Left cardiac atrium (tissue), 4 donors: ENCODE data around the gene ZFP57. TPM values are rescaled to one million over a fixed set of nuclear protein-coding genes. Genes with fewer than 3 reads are reported as not detected.
"Not testable (repeated sequence)": the region's sequence is repeated elsewhere in the genome, so short reads cannot be mapped to it uniquely, and the experiment has no call there.

Experiments
- ATAC-seq, 2 donors: fragments of 200-7000 bp; cut with Tn5 transposase; one replicate each; pipeline ENCODE4 v1.9.1; 2020; ENCODE audit warnings: mild to moderate bottlenecking in 2 of 2, moderate library complexity in 2 of 2
- DNase-seq: peaks from one replicate; pipeline ENCODE4 v3.0.0-alpha.2; 2020
- intact Hi-C, 2 donors: fragments of 100-400 bp; cut with DNase I; formaldehyde crosslinking; loops; one replicate each; pipeline versions ENCODE4 v1.14.1 to v1.15.1; 2022 to 2023
- total RNA-seq, 2 donors: library from RNA; stranded (reverse); fragmentation: NEBNext Ultra II Directional; extraction: Animal tissue kit (Norgen Biotek cat#: 25700); gene quantifications; one replicate each; pipeline ENCODE4 v1.2.1, GENCODE V29; 2021
- donor health status: DM: no; HTN: yes; CAD: no.
- donor health status: DM: no; HTN: yes; CAD: no; lungs with severe emphysema.
- donor health status: DM: yes; HTN: yes; CAD: no.
- donor health status: Dilated cardiomyopathy.

Gene ZFP57
- total RNA-seq, 2 donors from 2014 or later, result 0.24 to 0.50 TPM

DNA sequence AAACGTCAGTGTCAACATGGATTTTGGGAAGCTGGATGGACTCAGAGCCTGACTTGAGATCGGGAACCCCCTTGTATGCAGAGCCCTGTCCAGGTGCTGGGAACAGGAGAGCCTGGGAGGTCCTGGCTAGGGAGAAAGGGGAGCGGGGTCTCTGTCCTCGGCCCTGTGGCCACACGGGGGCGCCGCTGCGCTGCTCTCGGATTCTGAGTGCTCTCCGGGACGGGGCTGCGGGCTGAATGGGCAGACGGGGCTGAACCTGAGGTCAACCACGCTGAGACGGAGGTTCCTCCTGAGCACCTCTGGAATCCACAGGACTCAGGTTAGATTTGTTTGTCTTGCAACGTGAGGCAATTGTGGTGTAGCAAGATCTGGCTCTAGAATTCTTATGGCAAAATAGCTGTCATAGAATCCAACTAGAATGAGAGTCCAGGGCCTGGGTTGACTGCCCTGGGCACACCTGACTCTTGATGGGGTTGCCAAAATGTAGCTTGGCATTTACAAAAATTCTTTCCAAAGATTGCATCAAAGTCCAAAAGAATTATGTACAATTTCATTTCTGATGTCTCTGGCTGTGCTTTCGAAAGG lies 21.7 kb upstream of the ZFP57 start:
- ATAC-seq, result peak; percentile 72 to 90
- DNase-seq, result peak; percentile 53
- intact Hi-C loops, result loop anchor here (10.0 kb wide), 1 partner anchor 312 kb away; no protein-coding TSS in a partner anchor

DNA sequence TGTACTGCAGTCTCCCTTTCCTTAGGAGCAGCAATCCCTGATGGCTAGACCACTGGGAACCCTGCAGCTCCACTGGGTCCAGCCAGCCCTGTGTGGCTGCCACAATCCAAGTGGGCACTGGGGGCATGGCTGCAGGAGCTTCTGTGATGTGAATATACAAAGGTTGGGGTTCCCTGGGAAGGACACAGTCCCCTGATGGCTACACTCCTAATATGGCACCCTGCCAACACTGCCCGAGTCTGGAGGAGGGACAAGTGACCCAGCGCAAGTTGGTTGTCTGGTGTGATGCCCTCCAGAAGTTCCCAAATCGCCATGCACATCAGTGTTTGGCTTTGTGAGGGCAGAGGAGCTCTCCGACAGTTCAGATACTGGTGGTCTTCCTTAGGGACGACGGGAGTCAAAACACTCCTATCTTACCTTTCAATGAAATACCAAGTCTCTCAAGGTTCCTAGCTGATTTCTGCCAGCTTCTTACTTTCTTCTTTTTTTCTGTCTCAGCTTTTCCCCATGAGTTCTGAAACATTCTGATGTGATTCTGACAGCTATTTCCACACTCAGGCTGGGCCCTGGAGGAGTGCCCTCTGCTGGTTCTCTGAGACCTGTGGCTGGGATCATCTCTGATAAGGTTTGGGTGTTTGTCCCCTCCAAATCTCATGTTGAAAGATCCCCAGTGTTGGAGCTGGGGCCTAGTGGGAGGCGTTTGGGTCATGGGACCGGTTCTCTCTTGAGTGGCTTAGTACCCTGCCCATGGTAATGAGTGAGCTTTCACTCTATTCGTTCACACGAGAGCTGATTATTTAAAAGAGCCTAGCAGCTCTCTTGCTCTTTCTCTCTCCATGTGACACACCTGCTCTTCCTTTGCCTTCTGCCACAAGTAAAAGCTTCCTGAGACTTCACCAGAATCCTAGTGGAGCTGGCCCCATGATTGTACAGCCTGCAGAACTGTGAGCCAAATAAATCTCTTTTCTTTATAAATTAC lies 15.5 kb upstream of the ZFP57 start:
- ATAC-seq (peak; percentile 32 to 59), DNase-seq (no peak)
- intact Hi-C loops, result no loop called here

DNA sequence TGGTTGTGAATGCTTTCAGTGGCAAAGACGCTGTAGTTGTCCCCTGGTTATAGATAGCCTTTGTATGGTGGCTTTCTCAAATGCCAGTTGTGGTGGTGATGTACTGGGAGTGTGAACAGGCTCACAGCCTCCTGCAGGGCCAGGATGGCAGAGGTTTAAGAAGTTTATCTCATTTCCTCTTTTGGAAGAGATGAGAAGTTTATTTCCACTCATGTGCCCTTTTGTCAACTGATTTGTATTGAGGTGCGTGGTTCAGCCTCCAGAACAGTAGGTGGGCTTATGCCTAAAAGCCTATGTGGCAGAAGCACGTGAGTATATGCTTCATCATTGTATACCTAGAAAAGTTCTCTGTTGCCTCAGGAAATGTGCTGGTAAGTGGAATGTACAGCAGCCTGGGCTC lies 13.7 kb upstream of the ZFP57 start:
- ATAC-seq, result no peak
- intact Hi-C loops, result no loop called here
- no peak for DNase-seq

DNA sequence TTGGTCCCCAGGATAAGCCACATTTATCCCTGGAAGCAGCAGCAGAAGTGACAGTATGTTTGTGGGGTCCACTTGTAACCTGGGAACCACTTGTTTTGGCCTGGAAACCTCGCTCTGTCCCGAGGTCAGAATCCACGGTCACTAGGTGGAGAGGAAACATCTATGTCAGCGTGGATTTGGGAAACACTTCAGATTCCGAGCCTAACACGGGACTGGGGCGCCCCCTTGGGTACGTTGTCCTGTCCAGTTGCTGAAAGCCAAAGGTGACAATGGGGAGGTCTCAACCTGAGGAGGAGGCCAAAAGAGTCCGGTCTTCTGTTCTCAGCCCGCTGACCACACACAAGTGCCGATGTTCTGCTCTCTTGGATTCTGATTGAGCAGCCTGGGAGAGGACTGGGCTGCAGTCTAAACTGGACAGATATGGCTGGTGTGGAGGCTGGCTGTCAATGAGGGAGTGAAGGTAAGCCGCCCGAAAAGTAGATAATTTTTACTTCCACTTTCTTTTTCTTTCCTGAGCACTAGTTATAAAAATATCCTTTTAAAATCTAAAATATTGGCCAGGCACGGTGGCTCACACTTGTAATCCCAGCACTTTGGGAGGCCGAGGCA lies 4.9 kb upstream of the ZFP57 start:
- no peak for DNase-seq
- intact Hi-C loops, result loop anchor here in 1 of 2 donors (2.0 kb wide), 1 partner anchor 35 kb away; no protein-coding TSS in a partner anchor
- ATAC-seq, result peak; percentile 46 to 61

DNA sequence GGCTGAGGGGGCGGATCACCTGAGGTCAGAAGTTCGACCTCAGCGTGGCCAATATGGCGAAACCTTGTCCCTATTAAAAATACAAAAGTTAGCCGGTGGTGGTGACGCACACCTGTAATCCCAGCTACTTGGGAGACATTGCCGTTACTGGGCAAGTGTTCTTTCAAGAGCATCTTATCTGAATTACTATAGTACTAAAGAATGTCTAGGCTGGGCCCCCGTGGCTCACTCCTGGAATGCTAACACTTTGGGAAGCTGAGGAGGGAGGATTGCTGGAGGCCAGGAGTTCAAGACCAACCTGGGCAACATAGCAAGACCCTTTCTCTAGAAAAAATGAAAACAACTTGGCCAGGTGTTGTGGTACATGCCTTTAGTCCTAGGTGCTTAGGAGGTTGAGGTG lies 859 bp upstream of the ZFP57 start:
- intact Hi-C loops, result no loop called here
- DNase-seq (no peak), ATAC-seq (no peak)

DNA sequence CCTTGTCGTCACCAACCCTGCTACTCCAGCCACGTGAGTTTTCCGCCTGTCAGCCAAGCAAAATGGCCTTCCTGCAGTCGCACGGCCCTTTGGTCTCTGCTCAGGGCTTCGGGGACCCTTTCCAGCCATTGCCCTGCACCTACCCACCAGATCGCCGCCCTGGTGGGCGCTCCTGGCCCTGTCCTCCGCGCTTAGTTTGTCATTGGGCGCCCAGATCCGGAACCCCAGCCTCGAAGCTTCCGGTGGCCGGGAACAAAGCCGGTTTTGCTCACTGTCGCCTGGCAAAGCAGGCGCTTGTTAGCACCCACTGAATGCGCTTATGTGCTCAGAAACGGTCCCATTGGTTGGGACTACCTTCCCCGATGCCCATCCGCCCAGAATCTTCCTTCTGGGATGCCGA lies 536 bp downstream of the ZFP57 start:
- ATAC-seq, result no peak

DNA sequence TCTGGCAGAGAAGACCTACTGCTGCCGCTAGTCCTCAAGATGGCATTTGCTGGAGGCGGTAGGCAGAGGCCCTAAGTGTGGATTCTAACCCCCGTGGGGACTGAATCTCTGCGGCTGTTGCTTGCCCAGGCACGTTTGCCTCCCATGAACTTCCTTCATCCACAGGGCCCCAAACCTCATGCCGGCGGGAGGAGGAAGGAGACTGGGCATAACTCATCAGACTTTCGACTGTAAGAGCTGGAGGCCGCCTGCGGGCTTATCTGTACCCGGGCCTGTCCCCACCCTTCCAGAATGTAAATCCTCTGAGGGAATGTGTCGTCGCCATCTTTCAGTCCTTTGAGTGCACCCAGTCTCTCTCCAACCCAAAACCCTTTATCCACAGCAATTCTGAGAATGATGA lies 990 bp downstream of the ZFP57 start:
- no peak for ATAC-seq
- DNase-seq, result no peak
- intact Hi-C loops, result no loop called here

More for the DNA sequence above, 536 bp downstream of the ZFP57 start:
- intact Hi-C loops, result no loop called here
- DNase-seq, result no peak

DNA sequence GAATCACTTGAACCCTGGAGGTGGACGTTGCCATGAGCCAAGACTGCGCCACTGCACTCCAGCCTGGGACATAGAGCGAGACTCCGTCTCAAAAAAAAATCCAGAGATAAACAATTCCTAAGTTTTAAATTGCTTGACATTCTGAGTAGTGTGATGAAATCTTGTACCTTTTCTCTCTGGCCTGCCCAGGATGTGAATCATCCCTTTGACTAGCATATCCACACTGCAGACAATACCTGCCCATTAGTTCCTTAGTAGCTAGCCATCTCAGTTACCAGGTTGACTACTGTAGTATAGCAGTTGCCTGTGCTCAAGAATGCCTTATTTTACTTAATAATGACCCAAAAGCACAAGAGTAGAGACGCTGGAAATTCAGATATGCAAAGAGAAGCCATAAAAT lies 2.8 kb downstream of the ZFP57 start:
- intact Hi-C loops, result no loop called here
- DNase-seq (no peak), ATAC-seq (no peak)

DNA sequence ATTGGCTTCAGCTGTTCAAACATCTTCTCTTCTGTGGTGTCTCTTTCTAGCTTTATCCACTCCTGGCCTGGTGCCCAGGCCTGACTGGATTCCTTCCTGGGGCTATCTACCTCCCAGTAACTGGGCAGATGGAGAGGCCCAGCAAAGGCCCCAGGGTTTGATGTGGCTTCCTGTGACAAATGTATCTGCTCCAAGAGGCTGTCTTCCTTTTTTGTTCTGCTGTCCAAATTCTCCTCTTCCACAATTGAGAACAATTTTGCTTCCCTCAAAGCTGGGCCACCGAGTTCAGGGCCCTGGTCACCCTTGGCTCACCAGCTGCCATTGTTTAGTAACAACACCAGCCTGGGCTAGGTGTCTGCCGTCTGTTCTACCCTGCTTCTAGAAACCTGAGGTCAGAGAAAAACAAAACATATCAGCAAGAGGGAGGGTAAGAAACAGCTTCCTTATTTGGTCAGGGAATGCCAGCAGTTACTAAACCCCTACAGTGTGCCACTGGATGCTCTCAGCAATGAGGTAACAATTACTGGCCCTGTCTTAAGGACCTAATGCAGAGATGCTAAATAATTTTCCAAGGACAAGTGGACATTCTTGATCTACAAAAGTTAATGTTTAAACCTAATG lies 3.9 kb downstream of the ZFP57 start:
- no peak for DNase-seq
- intact Hi-C loops, result no loop called here
- peak in 1 of 2 donors; percentile 43 for ATAC-seq

DNA sequence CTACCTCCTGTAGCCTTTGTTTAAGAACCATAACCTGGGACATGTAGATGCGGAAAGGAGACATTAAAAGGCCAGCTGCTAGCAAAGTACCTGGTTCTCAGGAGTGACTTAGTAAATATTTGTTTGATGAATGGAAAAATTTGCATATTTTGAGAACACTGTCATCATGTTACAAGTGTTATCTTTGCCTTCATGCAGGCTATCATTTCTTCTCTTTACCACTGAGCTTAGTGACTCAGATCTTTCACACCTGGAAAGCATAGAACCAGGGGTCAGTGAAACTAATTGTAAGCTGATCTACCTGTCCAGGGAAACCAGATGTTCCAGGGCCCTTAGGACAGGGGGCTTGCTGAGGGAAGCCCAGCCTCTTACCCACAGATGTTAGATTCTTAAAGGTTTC lies 5.4 kb downstream of the ZFP57 start:
- ATAC-seq (no peak), DNase-seq (no peak)
- intact Hi-C loops, result no loop called here

DNA sequence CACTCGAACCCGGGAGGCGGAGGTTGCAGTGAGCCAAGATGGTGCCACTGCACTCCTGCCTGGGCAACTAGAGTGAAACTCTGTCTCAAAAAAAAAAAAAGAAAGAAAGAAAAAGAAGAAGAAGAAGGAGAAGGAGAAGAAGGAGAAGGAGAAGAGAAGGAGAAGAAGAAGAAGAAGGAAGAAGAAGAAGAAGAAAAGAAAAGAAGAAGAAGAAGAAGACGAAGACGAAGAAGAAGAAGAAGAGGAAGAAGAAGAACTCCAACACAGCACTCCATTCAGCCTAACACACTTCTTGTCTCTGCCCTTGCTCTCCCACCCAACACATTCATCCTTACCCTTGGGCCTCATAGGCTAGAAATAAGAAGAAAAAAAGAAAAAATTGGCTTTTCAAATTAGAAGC lies 6.9 kb downstream of the ZFP57 start:
- intact Hi-C loops, result no loop called here
- DNase-seq (no peak), ATAC-seq (no peak)

DNA sequence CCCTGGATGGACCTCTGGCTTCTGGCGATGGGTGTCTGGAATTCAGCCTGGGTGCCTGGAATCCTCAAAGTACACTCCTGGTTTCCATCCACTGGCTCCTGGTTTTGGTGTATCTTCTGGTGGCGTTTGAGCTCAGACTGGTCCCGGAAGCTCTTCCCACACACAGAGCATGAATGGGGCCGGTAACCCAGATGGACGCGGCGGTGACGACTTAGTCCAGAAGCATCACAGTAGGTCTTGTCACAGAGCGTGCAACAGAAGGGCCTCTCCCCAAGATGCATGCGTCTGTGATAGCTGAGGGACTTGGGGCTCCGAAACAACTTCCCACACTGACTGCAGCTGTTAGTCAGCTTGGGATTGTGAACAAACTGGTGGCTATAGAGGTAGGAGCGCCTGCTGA lies 7.8 kb downstream of the ZFP57 start:
- intact Hi-C loops, result no loop called here
- DNase-seq (no peak), ATAC-seq (no peak)

DNA sequence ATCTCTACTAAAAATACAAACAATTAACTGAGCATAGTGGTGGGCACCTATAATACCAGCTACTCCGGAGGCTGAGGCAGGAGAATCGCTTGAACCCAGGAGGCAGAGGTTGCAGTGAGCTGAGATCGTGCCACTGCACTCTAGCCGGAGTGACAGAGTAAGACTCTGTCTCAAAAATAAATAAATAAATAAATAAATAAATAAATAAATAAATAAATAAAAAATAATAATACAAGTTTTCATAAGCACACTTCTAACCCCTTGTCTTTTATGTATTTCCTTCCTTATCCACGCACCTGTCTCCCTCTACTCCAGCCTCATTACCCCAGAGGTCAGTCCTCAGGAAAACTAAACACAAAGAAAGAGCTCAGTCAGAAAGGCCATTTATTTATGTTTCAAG lies 8.8 kb downstream of the ZFP57 start:
- intact Hi-C loops, DNase-seq, ATAC-seq: not testable (repeated sequence)

DNA sequence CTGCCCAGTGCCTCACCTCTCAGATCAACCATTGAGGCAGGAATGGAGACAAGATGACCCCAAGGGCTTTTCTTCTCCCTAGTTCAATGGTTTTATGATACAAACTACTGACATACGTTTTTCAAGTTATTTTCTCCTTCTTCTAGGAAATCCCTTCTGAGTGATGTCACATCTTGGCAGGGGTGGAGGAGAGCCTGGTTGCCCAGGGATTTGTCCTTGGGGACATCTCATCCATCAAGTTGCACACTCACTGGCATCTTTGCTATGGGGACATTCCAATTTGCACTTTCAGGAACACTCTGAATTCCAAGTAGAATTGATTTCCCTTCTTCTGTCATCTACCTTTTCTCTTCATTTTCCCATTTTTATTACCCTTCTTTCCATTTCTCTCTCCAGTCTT lies 9.9 kb downstream of the ZFP57 start:
- DNase-seq, result no peak
- intact Hi-C loops, result no loop called here
- no peak for ATAC-seq

DNA sequence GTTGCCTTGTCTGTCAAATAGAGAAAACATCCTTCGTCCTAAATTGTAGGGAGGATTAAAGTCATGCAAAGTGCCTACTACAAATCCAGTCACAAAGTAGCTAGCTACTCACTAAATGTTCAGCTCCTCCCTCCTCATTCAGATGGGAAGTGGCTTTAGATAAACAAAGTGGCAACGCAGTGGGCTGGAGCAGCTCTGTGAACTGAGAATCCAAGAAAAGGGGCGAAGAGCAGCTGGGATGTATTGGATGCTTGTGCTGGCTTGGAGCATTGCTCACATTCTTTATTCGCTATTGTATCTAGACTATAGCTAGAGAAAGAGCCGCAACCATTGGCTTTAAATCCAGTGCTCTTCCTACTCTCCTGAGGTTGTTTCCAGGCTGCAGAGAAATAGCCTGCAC lies 13.8 kb downstream of the ZFP57 start:
- ATAC-seq, result no peak
- DNase-seq, result no peak
- intact Hi-C loops, result no loop called here

DNA sequence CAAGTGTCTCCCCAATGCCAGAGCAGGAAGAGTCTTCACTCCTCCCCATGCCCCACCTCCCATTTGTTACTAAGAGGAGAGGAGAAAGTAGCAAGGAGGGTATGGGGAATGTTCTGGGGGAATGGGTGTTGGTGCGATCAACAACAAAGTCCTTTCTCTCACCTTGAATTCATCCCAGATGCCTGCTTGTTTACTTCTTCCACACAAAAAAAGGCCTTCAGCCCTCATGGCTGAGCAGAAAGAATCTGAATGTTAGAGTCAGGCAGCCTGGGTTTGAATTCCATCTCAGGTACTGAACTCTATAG lies 14.2 kb downstream of the ZFP57 start:
- DNase-seq (no peak), ATAC-seq (no peak)
- intact Hi-C loops, result no loop called here

DNA sequence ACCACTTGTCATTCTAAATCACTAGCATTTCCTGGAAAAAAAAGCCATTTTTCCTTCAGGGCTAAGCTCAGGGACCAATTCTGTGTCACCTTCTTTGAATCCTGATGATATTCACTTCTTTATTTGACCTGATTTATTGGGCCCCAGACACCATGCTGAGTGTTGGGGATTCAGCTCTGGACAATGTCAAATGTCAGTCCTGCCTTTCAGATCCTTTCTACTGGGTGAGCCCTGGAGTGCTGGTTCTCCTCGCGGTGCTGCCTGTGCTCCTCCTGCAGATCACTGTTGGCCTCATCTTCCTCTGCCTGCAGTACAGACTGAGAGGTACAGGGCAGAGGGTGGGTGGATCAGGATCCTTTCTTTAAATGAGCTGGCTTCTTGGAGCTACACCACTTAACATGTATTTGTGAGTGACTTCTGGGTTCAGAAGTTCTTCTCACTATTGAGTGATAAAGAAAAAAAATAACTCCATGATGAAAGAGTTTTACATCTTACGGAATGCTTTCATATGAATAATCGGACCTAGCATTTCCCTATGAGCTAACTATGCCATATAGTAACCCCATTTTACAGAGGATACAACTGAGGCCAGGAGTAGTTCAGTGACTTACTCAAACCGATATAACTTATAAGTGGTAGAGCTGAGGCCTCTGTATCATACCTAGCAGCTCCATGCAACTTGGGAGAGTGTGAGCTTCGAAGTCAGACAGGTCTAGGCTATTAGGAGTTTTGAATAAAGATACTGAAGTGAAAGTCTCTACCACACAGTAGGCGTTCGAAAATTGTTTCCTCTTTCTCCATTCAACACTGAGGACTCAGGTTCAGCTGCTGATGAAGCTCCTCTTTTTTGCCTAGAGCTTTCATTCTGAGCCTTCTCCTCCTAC lies 14.8 kb downstream of the ZFP57 start:
- intact Hi-C loops, result no loop called here
- ATAC-seq (peak; percentile 24 to 53), DNase-seq (no peak)

DNA sequence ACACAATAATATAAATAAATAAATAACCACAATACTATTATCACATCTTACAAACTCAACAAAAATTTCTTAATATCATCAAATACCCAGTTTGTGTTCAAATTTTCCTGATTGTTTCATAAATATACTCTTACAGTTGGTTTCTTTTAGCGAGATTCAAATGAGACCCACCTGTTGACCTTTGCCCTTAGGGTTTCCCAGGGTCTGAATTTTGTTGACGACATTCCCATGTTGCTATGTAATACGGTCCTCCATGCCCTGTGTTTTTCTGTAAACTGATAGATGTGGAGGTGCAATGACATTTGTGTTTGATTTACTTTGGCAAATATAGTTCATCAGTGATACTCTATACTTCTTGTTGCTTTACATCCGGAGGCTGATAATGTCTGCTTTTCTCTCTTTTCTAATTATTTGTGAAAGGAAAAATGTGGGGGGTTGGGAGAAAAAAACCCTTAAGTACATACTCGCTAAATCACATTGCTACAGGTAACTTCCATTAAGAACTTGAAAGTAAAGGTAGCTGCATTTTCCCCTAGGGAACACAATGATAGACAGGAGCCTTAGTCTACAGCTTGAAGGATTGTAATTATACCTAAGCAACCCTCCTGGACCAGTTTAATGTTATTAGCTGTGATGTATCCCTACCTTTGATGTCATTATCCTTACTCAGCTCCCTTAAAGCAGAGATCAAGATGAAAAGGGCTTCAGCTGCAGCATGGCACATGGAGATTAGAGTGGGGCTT lies 17.5 kb downstream of the ZFP57 start:
- no peak for ATAC-seq
- DNase-seq, result no peak
- intact Hi-C loops, result no loop called here
